Inflammatory macrophage (primary cell): ENCODE results near the gene LSR.
"Not testable (repeated sequence)": the region's sequence is repeated elsewhere in the genome, so short reads cannot be mapped to it uniquely, and the experiment has no call there.

Experiments
- DNase-seq, 2 donors: peaks; one replicate each; pipeline ENCODE4 v3.0.0-alpha.2; 2020 to 2022

LSR gene

GRCh38 chr19:35267818-35268535 lies 19.2 kb downstream of the LSR start:
- DNase-seq: peak; percentile 71 to 88

DNA sequence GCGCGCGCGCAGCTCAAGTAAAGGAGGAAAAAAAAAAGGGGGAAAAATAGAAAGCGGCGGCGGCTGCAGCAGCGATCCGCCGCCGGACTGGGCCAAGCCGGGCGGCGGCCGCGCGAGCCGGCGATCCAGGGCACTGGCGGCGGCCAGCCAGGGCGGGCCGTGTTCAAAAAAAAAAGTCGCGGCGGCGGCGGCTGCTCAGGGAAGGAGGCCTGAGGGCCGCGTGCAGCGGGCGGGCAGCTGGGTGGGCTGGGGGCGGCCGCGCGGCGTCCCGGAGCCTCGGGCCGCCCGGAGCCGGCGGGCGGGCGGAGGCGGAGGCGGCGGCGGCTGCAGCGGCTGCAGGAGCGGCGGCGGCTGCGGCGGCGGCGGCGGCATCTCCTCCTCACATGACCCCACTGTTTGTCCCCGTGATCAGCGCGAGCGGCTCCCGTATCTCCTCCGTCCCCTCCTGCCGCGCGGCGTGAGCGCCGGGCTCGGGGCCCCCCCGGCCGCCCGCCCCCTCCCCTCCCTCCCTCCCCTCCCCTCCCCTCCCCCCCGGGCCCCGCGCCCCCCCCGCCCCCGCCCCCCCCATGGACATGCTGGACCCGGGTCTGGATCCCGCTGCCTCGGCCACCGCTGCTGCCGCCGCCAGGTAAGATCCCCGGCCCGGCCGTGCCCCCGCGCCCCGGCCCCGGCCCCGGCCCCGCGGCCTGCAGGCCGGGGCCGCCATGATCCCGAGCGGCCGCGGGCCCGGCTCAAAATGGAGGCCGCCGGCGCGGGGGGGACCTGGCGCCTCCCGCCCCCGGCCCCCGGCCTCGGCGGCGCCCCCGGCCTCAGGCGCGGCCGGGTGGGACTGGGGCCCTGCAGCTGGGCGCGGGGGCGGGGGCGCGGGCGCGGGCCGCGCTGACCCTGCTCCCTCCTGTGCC lies 20.0 kb downstream of the LSR start, which contains the start of gene USF2:
USF2 (plus strand) TSS at position 427 of the 902 bp plus-strand sequence; CDS start at position 567, 140 bp downstream.
- DNase-seq: peak; percentile 63 to 85

- DNase-seq: peak; percentile 64 to 76
These were observed 20.8 kb downstream of the LSR start for GRCh38 chr19:35269438-35270117.

- no peak for DNase-seq
These were observed 21.6 kb downstream of the LSR start for GRCh38 chr19:35270381-35270811.

DNA sequence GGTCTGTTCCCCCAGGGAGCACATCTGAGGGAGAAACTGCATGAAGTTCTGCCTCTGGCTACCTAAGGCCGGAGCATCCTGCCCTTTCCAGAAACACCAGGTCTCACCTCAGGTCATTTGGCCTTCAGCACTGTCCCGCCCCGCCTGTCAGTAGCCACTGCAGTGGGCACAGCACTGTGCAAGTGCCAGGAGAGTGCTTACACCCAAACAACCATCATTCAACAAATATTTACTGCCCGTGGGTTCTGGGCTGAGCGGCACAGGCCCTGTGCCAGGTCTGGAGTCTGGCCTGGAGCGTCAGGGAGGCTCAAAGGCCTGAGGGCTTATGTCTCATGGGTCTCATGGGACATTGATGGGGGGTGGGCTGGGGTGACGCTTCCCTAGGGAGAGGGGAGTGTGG lies 22.7 kb downstream of the LSR start:
- no peak for DNase-seq

GRCh38 chr19:35272122-35272719 lies 23.4 kb downstream of the LSR start:
- peak; percentile 41 to 61 for DNase-seq

DNA sequence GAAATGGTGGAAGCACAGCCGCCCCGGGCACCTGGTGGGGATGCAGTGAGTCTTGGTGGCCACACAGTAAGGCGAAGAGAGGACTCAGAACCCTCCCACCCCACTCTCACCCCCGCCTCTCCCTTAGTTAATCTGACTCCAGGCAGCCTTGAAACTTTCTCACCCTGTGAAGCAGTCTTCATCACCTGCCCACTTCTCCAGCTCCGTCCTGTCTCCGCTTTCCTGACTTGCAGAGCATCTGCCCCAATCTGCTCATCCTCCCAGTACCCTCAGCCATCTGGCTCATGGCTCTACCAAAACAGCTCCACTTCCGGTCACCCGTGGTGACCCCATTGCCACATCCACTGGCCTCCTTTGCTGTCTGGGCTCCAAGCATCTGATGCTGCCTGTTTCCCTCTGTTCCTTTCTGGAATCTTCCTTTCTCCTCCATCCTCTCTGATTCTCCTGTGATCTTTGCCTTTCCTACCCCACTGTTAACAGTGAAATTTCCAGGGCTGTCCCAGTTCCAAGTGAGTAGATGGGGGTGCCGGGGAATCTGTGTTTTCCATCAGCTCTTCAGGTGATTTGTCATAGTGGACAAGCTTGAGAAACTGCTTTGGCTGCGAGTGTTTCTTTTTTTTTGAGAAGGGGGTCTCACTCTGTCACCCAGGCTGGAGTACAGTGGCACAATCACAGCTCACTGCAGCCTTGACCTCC lies 24.3 kb downstream of the LSR start:
- no peak for DNase-seq

GRCh38 chr19:35273686-35274259 lies 25.0 kb downstream of the LSR start:
- peak in 1 of 2 donors; percentile 42 for DNase-seq

DNA sequence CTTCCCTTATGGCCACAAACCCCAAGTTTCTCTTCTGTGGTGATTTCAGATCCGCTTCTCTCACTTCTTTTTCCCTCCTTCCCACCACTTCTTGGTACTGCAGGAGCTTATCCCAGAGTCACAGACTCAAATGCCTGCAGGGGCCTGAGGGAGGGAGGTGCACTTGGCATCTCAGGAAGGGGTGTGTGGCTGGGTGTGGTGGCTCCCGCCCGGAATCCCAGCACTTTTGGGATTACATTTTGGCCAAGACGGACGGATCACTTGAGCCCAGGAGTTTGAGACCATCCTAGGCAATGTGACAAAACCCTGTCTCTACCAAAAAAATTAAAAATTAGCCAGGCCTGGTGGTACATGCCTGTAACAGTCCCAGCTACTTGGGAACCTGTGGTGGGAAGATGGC lies 25.5 kb downstream of the LSR start:
- DNase-seq: no peak

DNA sequence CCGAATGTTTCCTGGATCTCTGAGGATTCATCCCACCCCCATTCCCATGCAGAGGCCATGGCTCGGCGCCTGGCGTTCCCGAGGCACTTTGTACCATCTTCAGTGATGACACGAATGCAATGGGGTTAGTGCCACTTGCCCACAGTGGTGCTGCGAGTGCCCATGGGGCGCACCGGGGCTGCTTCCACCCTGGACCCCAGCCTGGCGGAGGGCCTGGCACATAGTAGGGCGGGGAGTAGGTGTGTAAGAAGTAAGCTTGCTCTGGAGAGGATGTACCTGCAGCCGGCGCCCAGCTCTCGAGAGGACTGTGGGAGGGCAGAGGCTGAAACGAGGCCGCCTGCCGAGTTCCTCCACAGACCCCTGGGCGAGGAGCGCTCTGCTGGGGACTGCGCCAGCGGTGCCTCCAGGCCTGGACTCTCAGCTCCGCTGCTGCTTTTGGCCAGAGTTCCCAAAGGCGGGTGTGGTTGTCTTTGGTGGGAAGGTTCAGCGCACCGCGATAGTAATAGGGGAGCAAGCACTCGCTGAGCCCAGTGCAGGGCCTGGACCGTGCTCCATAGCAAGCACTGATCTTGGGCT lies 28.0 kb downstream of the LSR start:
- no peak for DNase-seq

- no peak for DNase-seq
These were observed 29.9 kb downstream of the LSR start for GRCh38 chr19:35278578-35279284.

DNA sequence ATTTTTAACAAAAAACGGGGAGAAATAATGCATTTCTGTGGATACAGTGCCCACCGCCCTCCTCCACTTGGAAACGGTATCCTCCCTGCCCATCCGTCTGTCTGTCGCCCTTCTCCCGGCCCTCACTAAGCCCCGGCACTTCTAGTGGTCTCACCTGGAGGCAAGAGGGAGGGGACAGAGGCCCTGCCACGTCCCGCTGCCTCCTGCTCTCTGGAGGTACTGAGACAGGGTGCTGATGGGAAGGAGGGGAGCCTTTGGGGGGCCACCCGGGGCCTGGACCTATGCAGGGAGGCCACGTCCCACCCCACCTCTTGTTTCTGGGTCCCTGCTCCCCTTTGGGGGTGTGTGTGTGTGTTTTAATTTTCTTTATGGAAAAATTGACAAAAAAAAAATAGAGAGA lies 30.6 kb downstream of the LSR start:
- DNase-seq: no peak

DNA sequence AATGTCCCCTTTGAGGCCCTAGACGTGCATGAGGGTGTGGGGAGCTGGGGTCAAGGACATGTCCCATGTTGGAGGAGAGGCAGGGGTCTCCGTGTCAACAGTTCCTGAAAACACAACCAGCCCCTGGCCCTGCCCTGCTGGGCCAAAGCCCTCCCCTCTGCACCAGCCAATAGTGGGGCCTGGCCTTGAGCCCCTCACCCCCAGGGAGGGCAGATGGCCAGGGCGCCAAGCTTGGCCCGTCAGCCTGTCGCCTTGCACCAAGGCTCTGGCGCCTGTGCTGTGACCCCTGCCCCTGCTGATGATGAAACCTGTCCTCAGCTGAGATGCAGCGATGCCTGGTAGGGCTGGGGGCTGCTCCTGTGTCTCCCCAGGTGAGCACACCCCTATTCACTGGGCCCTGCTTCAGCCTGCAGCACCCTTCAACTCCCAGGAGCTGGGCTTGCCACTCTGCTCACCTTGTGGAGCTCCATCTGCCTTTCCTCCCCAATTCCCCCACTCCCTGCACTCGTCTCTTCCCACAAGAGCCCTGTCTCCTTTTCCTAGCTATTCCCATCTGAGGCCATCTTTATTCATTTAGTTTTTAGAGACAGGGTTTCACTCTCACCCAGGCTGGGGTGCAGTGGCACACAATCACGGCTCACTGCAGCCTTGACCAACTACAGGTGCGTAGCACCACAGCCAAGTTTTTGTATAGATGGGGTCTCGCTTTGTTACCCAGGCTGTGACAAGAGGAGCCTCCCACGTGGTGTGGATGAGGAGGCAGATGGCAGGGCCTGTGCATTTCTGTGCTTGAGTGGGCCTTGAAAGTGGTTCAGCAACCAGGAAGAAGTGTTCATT lies 31.4 kb downstream of the LSR start:
- DNase-seq: no peak

DNA sequence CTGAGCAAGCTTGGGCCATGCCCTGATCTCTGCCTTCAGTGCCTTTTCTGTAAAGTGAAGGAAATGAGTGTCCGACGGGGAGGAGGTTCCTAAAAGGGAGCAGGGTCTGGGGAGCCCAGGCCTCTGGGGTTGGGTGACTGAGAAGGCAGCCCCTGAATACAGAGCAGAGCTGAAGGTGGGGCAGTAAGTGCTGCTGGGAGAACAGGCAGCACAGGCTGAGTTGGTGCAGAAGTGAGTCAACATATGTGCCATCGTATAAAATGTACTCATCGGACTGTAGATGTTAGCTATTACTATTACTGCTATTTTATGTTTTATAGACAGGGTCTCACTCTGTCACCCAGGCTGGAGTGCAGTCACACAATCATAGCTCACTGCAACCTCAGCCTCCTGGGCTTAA lies 32.5 kb downstream of the LSR start:
- DNase-seq: no peak

DNA sequence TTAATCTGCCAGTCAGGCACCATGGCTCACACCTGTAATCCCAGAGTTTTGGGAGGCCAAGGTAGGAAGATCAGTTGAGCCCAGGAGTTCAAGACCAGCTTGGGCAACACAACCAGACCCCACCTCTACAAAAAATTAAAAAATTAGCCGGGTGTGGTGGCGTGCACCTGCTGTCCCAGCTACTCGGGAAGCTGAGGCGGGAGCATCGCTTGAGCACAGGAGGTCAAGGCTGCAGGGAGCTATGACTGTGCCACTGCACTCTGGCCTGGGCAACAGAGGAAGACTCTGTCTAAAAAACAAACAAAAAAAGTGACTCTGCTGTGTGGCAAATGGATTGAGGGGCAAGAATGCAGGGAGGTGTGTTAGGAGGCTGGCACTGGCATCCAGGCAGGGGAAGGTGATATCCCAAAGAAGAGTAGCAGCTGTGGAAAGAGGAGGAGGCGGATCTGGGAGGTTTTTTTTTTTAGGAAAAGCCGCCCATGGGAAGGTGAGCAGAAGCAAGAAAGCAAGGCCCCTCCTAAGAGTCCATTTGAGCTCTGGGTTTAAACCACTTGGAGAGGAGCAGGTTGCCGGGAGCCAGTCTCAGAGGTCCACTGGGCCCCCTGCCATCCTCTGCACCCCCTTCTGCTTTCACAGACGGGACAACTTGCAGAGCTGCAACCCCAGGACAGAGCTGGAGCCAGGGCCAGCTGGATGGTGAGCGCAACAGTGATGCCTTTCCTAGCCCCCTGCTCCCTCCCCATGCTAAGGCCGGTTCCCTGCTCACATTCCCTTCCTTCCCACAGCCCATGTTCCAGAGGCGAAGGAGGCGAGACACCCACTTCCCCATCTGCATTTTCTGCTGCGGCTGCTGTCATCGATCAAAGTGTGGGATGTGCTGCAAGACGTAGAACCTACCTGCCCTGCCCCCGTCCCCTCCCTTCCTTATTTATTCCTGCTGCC lies 35.6 kb downstream of the LSR start:
- DNase-seq: peak in 1 of 2 donors; percentile 49

DNA sequence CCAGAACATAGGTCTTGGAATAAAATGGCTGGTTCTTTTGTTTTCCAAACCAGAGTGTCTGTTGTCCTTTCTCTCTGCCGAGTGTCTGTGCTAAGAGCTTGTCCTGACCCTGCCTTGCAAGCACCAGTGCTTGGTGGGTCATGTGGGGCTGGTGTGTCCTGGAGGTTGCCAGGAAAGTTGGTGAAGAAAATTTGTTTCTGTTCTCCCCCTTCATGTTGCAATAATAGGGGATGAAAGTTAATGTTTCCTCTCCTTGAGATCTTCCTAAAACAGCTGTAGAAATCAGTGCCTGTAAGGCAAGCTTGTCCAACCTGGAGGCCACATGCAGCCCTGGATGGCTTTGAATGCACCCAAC lies 36.3 kb downstream of the LSR start:
- DNase-seq: peak; percentile 52 to 53

GRCh38 chr19:35285465-35285864 lies 36.7 kb downstream of the LSR start:
- not testable (repeated sequence) for DNase-seq

- peak in 1 of 2 donors; percentile 35 for DNase-seq
These were observed 37.3 kb downstream of the LSR start for GRCh38 chr19:35286101-35286500.

GRCh38 chr19:35287713-35288112 lies 38.9 kb downstream of the LSR start:
- no peak for DNase-seq
